NOMO-1 (cell line): ENCODE measurements around the gene SYT1.

Experiments
- DNase-seq, 2 experiments: peaks; one replicate each; lab custom pipeline; 2025; ENCODE audit not compliant: unreplicated experiment in 2 of 2; lab: John Stamatoyannopoulos, UW

Gene SYT1

DNA sequence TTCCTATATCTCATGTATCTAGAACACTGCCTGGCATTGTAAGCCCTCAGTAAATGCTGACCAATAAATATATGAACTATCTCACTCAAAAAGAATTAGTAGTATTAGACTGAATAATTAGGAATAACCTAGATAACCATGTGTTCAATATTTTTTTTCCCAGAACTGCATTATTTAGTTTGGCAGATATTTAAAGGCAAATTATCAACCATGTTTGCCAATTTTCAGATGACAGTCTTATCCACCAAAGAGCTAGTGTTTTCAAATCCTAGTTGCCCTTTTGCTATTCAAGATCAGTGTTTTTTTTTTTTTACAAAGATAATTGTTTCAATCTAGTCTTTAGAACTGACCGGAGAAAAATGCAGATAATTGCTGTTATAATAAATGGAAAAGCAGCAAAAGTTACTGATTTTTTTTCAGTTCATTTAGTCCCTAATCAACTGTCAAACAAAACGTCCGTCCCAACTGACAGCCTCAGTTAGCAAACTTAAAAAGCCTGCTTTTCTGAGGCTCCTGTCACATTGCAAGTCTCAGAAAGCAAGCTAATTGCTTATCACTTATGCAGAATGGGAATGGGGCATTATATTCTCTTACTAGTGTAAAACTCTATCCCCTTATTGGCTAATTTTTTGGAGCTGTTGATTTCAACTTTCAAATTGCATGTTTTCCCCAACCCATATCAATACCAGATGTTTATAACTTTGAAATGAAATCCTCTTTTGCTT, 623.0 kb downstream of the SYT1 start:
- DNase-seq, result no peak
